GM19043 (cell line): ENCODE results near the gene ANHX.
"Not testable (repeated sequence)": the region's sequence is repeated elsewhere in the genome, so short reads cannot be mapped to it uniquely, and the experiment has no call there.

Source experiments
- ATAC-seq: cut with Tn5 transposase; IDR thresholded peaks from one replicate; pipeline ENCODE4 v1.9.1; 2021; ENCODE audit warnings: low read depth; ENCODE audit not compliant: unreplicated experiment

ANHX gene

DNA sequence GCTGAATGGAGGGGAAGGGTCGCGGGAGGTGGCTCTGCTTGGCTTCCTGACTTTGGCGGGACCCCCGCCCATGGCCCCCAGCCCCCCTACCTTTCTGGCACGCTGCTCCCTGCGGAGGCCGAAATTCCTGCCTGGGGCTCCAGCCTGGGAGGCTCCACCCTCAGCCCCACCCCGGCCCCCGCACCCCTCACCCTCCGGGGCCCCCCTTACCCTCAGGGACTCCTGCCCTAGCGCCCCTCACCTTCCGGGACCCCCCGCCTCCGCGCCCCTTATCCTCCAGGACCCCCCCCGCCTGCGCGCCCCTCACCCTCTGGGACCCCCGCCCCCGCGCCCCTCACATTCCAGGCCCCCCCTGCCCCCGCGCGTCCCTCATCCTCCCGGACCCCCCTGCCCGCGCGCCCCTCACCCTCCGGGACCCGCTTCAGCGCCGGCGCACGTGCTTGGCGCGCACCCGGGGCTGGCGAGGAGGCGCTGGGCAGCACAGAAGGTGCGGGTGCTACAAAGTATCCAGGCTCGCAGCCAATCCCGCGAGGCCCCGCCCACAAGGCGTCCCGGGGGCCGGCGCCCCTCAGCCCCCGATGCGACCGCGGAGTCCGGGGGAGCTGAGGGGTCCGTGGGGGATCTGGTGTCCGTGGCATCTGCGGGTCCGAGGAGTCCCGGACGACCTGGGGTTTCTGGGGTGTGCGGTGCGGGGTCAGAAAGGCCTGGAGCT, at the start of gene ANHX:
ANHX (minus strand) TSS at position 477 of the 712 bp plus-strand sequence. CDS start 1,521 bp downstream, outside the sequence.
- no peak for ATAC-seq

DNA sequence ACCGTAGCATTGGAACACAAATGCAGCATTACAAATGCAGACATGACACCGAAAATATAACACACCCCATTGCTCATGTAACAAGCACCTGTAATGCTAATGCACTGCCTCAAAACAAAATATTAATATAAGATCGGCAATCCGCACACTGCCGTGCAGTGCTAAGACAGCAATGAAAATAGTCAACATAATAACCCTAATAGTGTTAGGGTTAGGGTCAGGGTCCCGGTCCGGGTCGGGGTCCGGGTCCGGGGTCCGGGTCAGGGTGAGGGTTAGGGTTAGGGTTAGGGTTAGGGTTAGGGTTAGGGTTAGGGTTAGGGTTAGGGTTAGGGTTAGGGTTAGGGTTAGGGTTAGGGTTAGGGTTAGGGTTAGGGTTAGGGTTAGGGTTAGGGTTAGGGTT, 29.0 kb upstream of the ANHX start:
- ATAC-seq = not testable (repeated sequence)

DNA sequence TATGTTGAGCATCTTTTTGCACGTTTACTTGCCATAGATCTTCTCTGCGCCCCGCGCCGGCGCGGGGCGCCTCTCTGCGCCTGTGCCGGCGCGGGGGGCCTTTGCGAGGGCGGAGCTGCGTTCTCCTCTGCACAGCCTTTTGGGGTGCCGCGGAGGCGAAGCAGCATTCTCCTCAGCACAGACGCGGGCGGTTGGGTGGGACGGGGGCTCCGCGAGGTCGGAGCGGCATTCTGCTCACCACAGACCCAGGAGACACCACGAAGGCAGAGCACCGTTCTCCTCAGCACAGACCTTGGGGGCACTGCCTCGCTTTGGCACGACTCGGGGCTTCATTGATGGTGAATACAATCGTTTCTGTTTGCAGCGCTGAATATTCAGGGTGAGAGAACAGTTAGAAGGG, 28.5 kb upstream of the ANHX start:
- ATAC-seq = no peak

DNA sequence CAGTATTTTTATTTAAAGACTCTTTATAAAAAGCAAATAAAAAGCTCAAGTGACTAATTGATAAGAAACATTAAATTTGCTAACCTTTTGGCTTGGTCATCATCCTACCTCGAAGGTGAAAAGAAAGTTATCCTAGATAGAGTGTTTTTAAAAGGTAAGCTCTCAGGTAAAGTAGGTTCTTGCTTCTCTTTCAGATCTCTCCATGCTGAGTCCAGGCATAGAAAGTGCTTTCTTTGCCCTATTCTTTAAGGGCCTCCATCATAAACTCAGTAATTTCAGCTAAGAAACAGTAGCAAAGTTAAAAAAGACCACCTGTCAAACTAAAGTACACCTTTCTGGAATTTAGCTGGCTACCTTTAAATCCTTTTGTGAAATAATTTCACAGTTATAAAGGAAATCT, 20.6 kb upstream of the ANHX start:
- ATAC-seq = no peak

DNA sequence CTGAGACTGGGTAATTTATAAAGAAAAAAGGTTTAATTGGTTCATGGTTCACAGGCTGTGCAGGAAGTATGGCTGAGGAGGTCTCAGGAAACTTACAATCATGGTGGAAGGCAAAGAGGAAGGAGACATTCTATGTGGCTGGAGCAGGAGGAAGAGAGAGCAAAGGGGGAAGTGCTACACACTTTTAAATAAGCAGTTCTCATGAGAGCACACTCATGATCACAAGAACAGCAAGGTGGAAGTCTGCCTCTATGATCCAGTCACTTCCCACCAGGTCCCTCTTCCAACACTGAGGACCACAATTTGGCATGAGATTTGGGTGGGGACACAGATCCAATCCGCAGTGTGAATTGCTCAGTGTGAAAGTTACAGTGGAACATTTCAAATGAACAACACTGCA, 20.2 kb upstream of the ANHX start:
- not testable (repeated sequence) for ATAC-seq

DNA sequence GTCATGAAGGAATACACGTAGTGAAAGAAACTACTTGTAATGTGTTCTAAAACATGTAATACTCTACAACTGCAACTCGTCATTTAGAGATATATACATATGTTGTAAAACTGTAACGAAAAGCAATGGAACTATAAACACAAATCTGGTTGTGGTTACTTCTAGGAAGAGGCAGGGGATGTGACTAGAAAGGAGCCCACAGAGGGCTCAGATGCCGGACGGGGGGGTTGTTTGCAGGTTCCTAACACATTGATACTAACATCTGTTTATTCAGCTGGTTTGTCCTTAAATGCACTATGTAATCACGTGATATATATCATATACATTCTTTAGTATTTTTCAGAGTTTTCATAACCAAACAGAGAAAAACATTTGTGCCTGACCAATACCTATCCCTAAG, 16.1 kb upstream of the ANHX start:
- no peak for ATAC-seq

DNA sequence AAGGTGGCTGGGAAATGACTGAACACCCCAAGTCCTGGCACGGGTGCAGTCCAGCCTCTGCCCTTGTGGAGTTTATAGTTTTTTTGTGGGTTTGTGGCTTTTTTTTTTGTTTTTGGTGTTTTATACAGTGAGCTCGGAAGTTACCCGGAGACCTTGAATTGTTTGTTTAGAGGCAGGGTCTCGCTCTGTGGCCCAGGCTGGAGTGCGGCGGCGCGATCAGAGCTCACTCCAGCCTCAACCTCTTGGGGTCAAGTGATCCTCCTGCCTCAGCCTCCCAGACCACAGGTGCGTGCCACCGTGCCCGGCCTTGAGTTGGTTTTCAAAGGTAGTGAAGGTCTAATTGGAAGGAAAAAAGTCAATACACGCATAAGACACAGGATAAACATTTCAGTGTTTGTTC, 879 bp upstream of the ANHX start:
- ATAC-seq = no peak

DNA sequence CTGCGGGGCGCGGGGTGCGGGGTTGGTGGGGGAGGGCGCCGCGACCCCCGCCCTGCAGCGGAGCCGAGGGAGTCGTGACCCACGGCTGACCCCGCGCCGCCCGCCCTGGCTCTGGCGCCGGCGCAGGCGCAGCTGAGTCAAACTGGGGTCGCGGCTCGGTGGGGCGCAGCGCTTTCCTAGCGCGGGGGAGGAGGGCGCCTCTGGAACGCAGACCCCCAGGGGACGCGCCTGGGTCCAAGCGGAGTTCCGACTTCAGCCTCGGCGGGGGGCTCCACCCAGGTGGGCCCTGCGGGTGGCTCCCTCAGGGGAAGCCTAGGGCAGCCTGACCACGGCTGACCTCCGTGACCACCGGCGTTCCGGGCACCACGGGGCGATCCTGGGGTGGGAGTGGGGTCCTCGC, 467 bp upstream of the ANHX start:
- no peak for ATAC-seq

DNA sequence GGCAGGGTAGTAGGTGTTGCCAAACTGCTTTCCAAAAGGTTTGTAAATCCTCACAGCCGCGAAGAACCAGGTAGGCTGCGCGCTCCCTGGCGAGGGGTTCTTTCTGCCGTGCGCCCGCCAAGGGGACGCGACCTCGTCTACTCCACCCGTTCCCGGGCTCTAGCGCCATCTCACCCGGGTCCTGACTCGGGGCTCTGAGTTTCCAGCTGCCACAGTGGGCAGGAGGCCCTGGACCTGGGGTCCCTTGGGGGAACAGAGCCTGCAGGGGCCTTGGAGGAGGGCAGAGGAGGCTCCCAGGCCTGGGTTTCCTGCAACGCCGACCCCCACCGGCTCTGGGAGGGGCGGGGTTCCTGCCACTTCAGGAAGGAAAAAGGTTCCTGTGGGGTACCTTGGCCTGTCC, 706 bp downstream of the ANHX start:
- ATAC-seq = no peak

DNA sequence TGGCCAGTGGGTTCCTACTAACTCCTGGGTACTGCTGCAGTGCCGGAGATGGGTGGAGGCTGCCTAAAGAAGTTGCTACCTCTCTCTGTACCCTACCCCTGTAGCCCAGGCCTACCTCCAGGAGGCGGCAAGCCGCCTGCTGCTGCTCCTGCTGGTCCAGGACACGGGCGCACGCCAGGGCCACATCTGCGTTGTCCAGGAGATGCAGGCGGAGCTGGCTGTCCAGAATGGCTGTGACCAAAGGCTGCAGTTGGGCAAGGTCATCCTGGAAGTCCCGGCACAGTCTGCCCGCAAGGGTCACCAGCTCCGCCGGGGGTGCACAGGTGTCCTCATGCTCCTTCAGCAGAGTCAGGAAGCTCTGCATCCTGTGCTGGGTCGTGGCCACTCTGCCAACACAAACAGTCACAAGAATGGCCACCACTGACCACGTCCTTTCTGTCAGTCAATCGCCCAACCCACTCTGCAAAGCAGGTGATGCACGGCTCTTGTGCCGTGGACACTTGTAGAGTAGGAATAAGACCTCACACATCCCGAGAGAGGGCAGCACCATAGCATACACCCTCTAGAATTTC, 1.6 kb downstream of the ANHX start:
- no peak for ATAC-seq

DNA sequence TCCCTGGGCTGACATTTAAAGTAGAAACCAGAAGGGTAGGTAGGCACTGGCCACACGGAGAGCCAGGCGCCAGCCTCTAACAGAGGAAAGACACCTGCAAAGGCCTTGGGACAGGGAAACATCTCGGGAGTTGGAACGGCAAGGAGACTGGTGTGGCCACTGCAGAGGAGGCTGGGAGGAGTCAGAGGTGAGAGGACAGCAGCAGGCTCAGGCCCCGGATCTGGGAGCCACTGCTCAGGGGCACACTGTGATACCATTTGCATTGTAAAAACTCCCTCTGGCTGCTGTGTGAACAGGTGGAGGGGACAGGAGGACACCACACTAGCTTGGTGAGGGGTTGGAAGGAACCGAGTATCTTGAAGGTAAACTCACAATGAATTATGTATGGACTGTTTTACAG, 2.7 kb downstream of the ANHX start:
- ATAC-seq = no peak

DNA sequence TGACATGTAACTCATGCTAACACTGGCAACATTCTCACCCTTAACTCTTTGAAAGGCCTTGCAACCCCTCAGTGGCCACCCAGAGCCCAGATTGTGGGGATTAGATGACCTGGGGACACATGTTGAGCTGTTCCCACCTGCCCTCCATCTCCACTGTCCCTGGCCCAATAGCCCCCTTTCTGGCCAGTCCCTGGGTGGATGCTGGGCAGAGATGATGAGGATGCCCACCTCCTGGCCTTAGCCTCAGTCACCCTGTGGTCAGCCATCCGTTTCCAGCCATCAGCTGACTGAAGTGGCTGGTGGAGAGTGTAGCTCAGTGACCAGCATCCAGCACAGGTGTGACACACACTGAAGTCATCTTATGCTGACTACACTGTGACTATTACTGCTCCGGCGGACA, 4.7 kb downstream of the ANHX start:
- ATAC-seq = no peak

DNA sequence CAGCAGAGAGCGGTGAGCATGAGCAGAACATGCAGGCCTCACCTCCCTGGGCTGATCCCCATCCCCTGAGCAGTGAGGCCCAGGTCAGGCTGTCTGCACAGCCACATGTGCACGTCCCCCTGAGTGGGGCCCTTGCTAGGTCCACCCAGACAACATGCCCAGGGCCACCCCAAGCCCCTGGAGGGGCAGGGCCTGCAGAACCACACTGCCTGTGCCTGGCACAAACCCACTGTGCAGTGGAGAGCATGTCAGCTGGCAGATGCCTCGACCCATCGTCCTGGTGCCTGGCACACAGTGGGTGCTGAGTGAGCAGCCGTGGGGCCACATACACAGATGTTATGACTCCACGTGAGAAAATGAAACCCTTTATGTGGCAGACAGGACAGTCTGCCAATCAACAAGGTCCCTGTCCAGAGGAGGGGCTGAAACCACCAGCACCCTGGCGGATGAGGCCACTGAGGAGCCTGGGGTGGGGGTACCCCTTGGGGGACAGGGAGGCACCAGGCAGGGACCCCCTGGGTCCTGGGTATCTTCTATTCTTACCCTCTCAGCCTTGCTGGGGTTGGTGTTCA, 8.3 kb downstream of the ANHX start:
- no peak for ATAC-seq

DNA sequence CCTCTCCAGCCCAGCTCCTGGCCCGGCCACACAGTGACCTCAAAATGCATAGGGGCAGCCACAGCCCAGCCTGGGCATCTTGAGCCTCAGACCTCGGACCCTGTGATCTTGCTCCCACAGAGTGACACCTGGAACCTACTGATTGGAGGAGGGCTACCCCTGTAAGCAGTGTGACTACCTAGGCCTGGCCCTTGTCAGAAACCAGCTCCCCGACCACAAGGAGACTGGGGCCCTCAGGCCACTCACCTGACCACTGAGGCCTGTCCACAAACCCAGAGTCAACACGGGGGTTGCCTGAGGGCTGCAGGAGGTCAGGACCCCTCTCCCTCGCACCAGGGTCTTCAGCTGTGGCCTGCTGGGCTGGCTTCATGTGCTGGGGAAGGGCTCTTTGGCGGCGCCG, 9.0 kb downstream of the ANHX start:
- ATAC-seq = no peak

DNA sequence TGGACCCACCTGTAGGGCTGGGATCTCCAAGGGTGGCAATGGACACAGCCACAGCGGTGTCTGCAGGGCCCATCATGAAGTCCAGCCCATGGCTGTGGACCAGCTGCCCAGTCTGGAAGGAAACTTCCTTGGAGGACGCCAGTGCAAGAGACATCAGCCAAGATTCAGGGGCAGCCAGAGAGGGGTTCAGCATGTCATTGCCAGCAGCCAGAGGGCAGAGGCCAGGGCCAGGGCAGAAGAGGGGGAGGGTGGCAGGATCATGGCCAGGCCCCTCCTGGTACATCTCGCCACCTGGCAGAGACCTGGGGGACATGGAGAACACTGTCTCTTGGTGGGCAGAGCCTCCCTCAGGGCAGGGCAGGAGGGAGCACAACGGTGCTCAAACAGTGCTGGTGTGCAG, 10.2 kb downstream of the ANHX start:
- no peak for ATAC-seq

DNA sequence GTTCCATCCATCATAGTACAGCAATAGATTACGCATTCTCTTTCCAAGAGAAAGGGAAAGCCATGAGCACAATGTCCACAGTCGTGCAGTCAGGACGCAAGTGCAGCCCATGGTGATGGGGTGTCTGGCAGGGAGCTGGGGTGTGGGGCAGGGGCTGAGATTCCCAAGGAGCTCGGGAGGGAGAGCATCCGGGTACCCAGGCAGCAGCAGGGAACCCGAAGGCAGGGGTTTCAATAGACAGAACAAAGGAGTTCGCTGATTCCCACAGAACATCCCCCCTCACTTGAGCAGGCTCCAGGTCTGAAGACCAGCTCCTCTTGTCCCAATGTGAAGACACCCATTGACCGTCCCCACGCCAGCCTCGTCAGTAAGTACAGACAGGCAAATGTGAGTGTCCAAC, 13.5 kb downstream of the ANHX start:
- ATAC-seq = no peak

DNA sequence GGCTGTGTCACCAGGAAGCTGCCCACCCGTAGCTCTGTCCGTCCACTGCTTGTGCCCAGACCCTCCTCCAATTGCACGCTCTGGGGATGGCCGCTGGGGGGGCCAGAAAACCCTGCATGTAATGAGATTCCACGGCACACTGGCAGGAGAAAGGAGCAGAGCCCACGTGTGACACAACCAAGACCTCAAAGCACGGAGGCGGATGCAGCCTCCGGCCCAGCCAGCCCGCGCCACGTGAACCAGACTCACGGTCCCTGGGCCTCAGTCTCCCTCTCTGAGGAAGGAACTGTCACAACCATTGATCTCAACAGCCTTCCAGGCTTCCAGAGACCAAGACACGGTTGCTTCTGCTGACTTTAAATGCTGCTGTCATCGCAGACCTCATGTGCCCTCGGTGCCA, 14.4 kb downstream of the ANHX start:
- ATAC-seq = no peak

DNA sequence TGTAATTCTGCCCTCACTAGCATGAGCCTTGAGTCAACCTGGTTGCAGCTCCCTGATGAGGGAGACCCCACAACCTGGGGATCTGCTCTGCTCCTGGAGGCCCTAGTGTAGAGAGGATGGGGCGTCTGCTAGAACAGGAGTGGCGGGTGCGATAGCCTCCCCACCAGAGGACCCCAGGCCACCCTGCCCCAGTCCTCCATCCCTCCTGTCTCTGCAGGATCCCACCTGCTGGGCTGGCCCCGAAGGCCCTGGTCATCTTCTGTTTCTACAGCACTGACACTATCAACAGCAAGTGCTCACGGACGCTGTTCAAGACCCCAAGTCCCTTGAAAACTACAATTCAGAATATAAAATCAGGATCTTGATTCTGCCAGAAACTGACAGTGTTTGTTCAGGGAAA, 15.2 kb downstream of the ANHX start:
- no peak for ATAC-seq

DNA sequence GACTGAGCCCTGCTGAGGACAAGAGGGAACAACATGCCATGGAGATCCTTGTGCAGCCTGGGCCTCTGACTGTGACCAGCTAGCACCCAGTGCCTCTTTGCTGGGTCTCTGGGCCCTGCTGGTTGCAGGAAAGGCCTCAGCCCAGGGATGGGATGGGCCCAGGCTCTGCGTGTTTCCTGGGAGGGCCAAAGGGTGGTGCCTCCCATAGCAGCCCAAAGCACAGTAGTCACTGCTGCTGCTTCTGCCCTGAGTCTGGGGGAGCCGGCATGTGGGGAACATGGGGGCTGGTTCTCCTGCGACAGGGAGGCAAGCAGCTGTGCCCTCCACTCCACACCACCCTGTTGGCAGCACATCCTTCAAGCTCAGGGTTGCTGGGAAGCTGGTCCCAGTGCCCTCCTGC, 18.5 kb downstream of the ANHX start:
- no peak for ATAC-seq

DNA sequence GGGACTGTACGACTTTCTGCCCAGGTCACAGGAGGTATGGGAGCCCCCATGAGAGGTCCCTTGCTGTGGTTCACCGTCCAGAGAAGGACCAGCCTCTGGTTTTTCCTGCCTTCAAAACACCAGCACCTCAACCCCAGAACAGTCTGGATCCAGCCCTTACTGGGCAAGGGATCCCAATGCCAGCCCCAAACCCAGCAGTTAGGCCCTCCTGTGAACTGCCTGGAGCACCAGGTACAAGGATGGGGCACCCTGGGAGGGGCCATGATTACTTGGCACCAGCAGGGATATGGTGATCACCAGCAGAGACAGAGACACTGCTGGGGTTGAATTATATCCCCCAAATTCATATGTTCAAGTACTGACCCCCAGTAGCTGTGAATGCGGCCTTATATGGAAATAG, 20.0 kb downstream of the ANHX start:
- ATAC-seq = no peak

DNA sequence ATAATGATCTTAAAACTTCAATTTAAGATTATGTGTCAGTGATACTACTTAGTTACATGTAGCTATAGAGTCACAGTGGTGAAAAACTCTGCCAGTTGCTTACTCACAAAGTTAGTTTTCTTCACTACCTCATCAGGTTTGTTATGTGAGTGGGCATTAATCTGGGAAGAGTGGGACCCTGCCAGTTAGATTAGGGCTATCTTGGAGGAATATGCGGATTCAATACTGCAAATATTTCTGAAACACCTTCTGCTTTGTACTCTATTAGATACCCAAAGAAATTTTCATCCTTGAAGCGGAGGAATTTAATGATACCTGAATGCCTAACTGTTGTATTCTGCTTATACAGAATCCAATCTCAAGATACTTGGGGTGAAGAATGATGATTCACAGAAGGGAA, 29.3 kb downstream of the ANHX start:
- ATAC-seq = no peak

DNA sequence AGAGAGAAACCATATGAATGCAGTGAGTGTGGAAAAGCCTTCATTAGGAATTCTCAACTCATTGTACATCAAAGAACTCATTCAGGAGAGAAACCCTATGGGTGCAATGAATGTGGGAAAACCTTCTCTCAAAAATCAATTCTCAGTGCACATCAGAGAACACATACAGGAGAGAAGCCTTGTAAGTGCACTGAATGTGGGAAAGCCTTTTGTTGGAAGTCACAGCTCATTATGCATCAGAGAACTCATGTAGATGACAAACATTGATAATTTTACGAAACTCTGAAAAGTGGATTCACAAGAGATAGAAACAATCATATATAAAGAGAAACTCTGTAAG, 31.4 kb downstream of the ANHX start:
- no peak for ATAC-seq
